HG03280 (cell line): ENCODE data around the gene RHAG.
"Not testable (repeated sequence)": the region's sequence is repeated elsewhere in the genome, so short reads cannot be mapped to it uniquely, and the experiment has no call there.

Experiments used
- ATAC-seq: cut with Tn5 transposase; IDR thresholded peaks from one replicate; pipeline ENCODE4 v1.9.1; 2021; ENCODE audit warnings: mild to moderate bottlenecking, moderate library complexity; ENCODE audit not compliant: unreplicated experiment

RHAG gene

GRCh38 chr6:49636713-49637349 lies at the start of gene RHAG:
Gene RHAG, minus strand, starts transcription at chr6:49636839. Its CDS starts 27 bp downstream, at chr6:49636812.
- ATAC-seq: no peak

- ATAC-seq: no peak
Observed at GRCh38 chr6:49676671-49677281, 40.1 kb upstream of the RHAG start.

- no peak for ATAC-seq
Observed at GRCh38 chr6:49675816-49676215, 39.2 kb upstream of the RHAG start.

GRCh38 chr6:49668083-49668511 lies 31.5 kb upstream of the RHAG start:
- no peak for ATAC-seq

GRCh38 chr6:49666930-49667757 lies 30.5 kb upstream of the RHAG start:
- no peak for ATAC-seq

- ATAC-seq: no peak
Observed at GRCh38 chr6:49666480-49666879, 29.8 kb upstream of the RHAG start.

- ATAC-seq: no peak
Observed at GRCh38 chr6:49664817-49665216, 28.2 kb upstream of the RHAG start.

- ATAC-seq: not testable (repeated sequence)
Observed at GRCh38 chr6:49664054-49664453, 27.4 kb upstream of the RHAG start.

GRCh38 chr6:49662892-49663261 lies 26.2 kb upstream of the RHAG start:
- ATAC-seq: no peak

GRCh38 chr6:49662231-49662891 lies 25.7 kb upstream of the RHAG start:
- no peak for ATAC-seq

- no peak for ATAC-seq
Observed at GRCh38 chr6:49653942-49654341, 17.3 kb upstream of the RHAG start.

GRCh38 chr6:49653438-49653837 lies 16.8 kb upstream of the RHAG start:
- no peak for ATAC-seq

- no peak for ATAC-seq
Observed at GRCh38 chr6:49651239-49651638, 14.6 kb upstream of the RHAG start.

- ATAC-seq: no peak
Observed at GRCh38 chr6:49649988-49650387, 13.3 kb upstream of the RHAG start.

GRCh38 chr6:49648036-49648435 lies 11.4 kb upstream of the RHAG start:
- no peak for ATAC-seq

GRCh38 chr6:49647476-49647875 lies 10.8 kb upstream of the RHAG start:
- ATAC-seq: no peak

- ATAC-seq: no peak
Observed at GRCh38 chr6:49646942-49647341, 10.3 kb upstream of the RHAG start.

GRCh38 chr6:49646130-49646824 lies 9.6 kb upstream of the RHAG start:
- ATAC-seq: no peak

GRCh38 chr6:49645139-49645538 lies 8.5 kb upstream of the RHAG start:
- ATAC-seq: no peak

GRCh38 chr6:49639177-49639817 lies 2.7 kb upstream of the RHAG start:
- ATAC-seq: no peak
